Astrocyte of the cerebellum (primary cell): ENCODE measurements around the gene TMEM132D.

Experiments
- DNase-seq: peaks from one replicate; pipeline ENCODE4 v3.0.0-alpha.2; 2011; ENCODE audit warnings: low read depth
- H3K4me3 ChIP-seq: 2 replicates; pipeline ENCODE4 v1.5.1; 2011; ENCODE audit warnings: mild to moderate bottlenecking, low read depth, low read length, moderate library complexity
- in situ Hi-C: cut with HindIII; loops from 2 replicates; pipeline ENCODE4 v1.10.0; 2017; ENCODE audit warnings: low sequenced_read_pairs
- TF ChIP-seq, protein P1 (sequence below): IDR thresholded peaks from 2 replicates; pipeline ENCODE4 v1.5.1; 2012; ENCODE audit warnings: low read length, low read depth, moderate library complexity, mild to moderate bottlenecking; ENCODE audit errors: missing control alignments

Gene TMEM132D

DNA sequence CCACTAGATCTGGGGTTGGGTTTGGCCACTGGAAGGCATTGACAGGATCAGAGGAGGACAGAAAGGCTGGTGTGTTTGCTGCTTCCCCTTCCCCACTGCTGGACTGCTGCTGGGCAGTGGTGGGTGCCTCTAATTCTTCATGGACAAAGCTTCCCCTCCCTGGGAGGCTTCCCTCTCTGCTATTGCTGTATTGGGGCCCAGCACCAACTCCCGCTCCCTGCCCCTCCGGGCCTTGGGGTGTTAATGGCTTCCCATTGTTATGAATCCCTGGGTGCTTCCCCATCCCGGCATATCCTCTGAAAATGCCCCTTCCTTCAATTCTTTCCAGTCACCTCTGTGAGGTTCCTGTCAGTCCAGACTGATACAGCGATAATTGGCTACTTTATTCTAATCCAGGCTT, 740.4 kb downstream of the TMEM132D start:
- TF ChIP-seq, protein P1, sequence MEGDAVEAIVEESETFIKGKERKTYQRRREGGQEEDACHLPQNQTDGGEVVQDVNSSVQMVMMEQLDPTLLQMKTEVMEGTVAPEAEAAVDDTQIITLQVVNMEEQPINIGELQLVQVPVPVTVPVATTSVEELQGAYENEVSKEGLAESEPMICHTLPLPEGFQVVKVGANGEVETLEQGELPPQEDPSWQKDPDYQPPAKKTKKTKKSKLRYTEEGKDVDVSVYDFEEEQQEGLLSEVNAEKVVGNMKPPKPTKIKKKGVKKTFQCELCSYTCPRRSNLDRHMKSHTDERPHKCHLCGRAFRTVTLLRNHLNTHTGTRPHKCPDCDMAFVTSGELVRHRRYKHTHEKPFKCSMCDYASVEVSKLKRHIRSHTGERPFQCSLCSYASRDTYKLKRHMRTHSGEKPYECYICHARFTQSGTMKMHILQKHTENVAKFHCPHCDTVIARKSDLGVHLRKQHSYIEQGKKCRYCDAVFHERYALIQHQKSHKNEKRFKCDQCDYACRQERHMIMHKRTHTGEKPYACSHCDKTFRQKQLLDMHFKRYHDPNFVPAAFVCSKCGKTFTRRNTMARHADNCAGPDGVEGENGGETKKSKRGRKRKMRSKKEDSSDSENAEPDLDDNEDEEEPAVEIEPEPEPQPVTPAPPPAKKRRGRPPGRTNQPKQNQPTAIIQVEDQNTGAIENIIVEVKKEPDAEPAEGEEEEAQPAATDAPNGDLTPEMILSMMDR, result no peak
- no peak overlapping the region for H3K4me3 ChIP-seq
- in situ Hi-C loops, result no loop called here
- DNase-seq, result no peak

DNA sequence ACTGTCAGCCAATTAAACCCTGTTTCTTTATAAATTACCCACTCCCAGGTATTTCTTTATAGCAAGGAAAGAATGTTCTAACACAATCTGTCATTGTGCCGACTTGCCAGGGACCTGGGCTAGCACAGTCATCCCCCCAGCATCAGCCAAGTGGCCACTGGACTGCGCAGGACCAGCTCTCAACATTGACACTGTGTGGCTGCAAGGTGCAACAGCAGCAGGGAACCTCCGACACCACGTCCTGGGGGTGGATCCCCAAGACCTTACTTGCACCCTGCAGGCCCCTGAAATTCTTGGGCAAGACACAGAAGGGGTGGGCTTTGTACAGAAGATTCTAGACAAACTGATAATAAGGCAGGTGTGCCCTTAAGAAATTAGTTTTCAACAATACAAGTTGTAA, 741.0 kb downstream of the TMEM132D start:
- in situ Hi-C loops, result no loop called here
- no peak overlapping the region for H3K4me3 ChIP-seq
- no peak for DNase-seq
- TF ChIP-seq, protein P1, result no peak

- no peak for DNase-seq
- H3K4me3 ChIP-seq, result no peak overlapping the region
- in situ Hi-C loops, result no loop called here
- TF ChIP-seq, protein P1, result no peak
Measured at GRCh38 chr12:129161511-129161910, 742.3 kb downstream of the TMEM132D start.

DNA sequence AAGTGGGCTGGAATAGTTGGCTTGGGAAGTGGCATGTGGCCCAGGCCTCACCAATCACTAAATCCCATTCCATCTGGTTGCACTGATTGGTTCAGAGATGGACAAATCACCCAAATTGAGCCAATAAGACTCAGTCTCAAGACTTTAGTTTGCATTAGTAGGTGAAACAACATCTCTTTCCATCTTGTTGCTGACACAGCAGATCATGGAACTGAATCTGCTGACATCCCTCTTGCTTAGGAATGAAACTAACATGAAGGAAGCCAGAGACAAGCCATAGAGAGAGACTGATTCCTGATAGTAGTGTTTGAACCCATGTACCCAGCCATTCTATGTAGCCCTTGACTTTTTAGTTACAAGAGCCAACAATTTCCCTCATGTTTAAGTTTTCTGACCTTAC, 743.5 kb downstream of the TMEM132D start:
- TF ChIP-seq, protein P1, result no peak
- DNase-seq, result no peak
- in situ Hi-C loops, result no loop called here
- H3K4me3 ChIP-seq, result no peak overlapping the region

GRCh38 chr12:129152351-129153104, 751.3 kb downstream of the TMEM132D start:
- no peak for DNase-seq
- TF ChIP-seq, protein P1, result no peak
- no peak overlapping the region for H3K4me3 ChIP-seq
- in situ Hi-C loops, result no loop called here

DNA sequence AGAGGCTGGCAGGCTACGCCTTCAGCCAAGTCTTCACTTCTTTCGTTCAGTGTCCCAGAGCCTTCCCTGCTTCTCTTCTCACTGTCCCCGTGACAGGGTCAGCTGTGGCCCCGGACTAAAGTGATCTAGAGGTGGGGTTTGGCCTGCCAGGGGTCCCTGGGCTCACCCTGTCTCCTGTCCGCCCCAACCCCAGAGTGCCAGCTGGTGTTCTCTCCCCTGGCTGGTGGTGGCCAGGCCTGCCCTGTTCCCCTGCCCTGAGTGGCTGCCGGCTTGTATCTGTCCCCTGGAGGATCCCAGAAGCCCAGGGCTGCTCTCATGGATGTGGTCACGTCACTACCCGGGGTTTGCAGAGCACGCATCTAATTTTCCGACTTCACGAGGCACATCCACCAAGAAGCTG, 753.1 kb downstream of the TMEM132D start:
- TF ChIP-seq, protein P1, result no peak
- DNase-seq, result no peak
- no peak overlapping the region for H3K4me3 ChIP-seq
- in situ Hi-C loops, result no loop called here
